NT2/D1 (cell line): Measurements from ENCODE around the gene TMEM187.

Source experiments
- DNase-seq: peaks from one replicate; pipeline ENCODE4 v3.0.0-alpha.2; 2011; ENCODE audit warnings: low read depth, low spot score
- H3K27me3 ChIP-seq: 2 replicates; pipeline ENCODE4 v1.6.0; 2011; ENCODE audit warnings: mild to moderate bottlenecking; ENCODE audit not compliant: insufficient read length, insufficient read depth
- H3K36me3 ChIP-seq: 2 replicates; pipeline ENCODE4 v1.6.1; 2011; ENCODE audit warnings: mild to moderate bottlenecking, low read length, mixed read lengths; ENCODE audit not compliant: insufficient read depth, insufficient read length
- H3K4me1 ChIP-seq: 2 replicates; pipeline ENCODE4 v1.5.1; 2011; ENCODE audit not compliant: insufficient read depth, insufficient read length
- H3K4me3 ChIP-seq: 2 replicates; pipeline ENCODE4 v1.5.1; 2011; ENCODE audit warnings: low read depth; ENCODE audit not compliant: insufficient read length
- H3K9ac ChIP-seq: 2 replicates; pipeline ENCODE4 v1.6.0; 2011; ENCODE audit warnings: low read depth; ENCODE audit not compliant: insufficient read length
- H3K9me3 ChIP-seq: 2 replicates; pipeline ENCODE4 v1.5.1; 2011; ENCODE audit warnings: mild to moderate bottlenecking, low read length; ENCODE audit not compliant: insufficient read depth
- SUZ12 ChIP-seq: IDR thresholded peaks from 2 replicates; pipeline ENCODE4 v1.6.1; 2011; ENCODE audit not compliant: insufficient read length, insufficient read depth; ENCODE audit errors: extremely low read depth
- YY1 ChIP-seq: IDR thresholded peaks from 2 replicates; pipeline ENCODE4 v1.6.1; 2011; ENCODE audit not compliant: insufficient read length, insufficient read depth
- ZNF274 ChIP-seq: IDR thresholded peaks from 2 replicates; pipeline ENCODE4 v1.6.1; 2011; ENCODE audit warnings: mild to moderate bottlenecking, low read depth, low read length

Gene TMEM187

DNA sequence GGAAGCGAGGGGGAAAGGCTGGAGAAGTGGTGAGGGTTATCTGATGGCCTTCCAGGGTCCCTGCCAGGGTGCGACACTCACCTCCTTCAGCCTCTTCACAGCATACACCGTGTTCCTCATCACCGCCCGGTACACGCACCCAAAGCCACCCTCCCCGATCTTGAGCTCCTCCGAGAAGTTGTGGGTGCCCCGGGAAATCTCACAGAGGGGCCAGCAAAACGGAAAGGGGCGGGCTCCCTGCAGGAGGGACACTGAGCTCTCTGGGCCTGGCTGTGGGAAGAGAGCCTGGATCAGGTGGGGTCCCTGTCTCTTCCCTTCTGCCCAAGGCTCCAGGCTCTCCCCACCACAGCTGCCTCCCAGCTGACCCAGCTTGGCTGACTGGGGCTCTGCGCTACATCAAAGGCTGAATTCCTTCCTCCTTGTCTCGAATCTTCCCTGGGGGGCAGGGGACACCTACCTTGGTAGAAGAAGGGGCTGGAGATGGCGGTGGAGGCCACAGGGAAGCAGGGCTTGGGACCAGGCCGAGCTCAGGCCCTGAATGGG is 46.0 kb downstream of the TMEM187 start:
- Histone ChIP-seq H3K36me3 (peaks cover 28% of the 10 kb centered on the region), H3K4me3 (peak overlapping the region; percentile 57), H3K9me3 (no peaks in the 10 kb centered on the region), H3K27me3 (no peaks in the 10 kb centered on the region), H3K9ac (peak overlapping the region; percentile 83), H3K4me1 (peaks cover 8% of the 10 kb centered on the region)
- DNase-seq = no peak
- no peak for TF ChIP-seq ZNF274
- TF ChIP-seq YY1 = no peak
- no peak for TF ChIP-seq SUZ12

DNA sequence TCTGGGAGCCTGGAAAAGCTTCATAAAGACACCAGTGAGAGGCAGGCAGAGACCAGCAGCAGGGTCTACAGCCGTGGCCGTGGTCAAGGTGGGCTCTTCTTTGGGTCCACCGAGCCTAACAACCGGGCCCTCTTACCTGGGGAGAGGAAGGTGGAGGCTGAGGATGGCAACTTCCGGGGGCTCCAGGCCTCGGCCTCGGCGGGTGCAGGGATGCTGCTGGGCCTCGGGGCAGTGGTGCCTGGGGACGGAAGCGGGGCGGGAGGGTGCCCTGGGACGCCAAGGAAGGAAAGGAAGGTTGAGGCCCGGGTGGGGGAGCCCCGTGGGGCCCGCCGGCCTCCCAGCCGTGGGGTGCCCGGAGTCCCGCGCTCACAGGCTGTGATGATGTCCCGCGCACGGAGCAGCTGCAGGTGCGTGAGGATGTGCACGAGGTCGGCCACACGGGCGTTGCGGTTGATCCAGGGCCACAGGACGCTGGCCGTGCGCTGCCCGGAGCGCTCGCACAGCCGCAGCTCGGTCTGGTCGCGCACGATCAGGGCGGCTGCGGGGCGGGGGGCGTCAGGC is 46.6 kb downstream of the TMEM187 start:
- H3K9me3 ChIP-seq = no peaks in the 10 kb centered on the region
- peak overlapping the region; percentile 57 for H3K4me3 ChIP-seq
- no peaks in the 10 kb centered on the region for H3K27me3 ChIP-seq
- TF ChIP-seq YY1 (no peak), SUZ12 (no peak), ZNF274 (no peak)
- DNase-seq = no peak
- peak overlapping the region; percentile 83 for H3K9ac ChIP-seq
- peaks cover 8% of the 10 kb centered on the region for H3K4me1 ChIP-seq
- peaks cover 26% of the 10 kb centered on the region for H3K36me3 ChIP-seq

DNA sequence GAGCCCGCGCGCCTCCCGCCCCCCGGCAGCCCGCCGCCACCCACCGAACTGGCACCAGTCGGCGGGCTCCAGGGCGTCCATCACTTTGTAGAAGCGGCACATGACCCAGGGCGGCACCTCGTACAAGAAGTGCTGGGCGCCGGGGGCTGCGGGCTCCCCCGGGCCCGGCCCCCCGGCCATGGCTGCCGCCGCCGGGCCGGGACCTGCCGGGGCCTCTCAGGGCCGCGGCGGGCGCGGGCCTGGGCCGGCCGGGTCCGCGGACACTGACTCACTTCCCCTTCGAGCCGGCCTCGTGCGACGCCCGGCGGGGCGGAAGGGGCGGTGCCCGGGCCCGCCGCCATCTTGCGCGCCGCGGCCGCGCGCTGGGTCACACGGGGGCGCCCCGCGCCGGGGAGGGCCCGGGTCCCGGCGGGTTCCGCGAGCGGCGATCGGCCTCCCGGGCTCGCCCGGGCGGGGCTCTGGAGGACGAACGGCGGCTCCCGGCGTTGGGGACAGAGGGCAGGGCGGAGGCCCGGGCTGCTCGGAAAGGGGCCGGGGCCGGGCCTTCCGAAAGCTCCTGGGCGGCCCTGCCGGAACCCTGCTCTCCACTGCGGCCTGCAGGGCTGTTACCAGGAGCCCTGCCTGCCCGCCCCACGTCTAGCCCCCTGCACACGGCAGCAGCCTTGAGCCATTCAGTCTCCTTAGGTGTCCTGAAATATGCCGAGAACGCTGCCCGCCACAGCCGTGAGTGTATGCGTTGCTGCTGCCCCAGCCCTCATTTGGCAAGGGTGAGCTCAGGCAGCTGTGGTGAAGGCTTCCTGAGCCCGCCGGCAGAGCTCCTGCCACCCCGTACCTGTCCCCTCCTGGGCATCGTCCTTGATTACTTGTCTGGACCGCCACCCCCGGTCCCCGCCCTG is 47.3 kb downstream of the TMEM187 start, which contains the start of gene IRAK1:
IRAK1 (minus strand) TSS at position 270 of the 896 bp plus-strand sequence; CDS start at position 180, 90 bp downstream.
- H3K36me3 ChIP-seq = peaks cover 26% of the 10 kb centered on the region
- no peak for DNase-seq
- peak within 1 kb of the TSS; percentile 83 for H3K9ac ChIP-seq
- H3K27me3 ChIP-seq = no peaks in the 10 kb centered on the region
- peak within 1 kb of the TSS; percentile 57 for H3K4me3 ChIP-seq
- peaks cover 8% of the 10 kb centered on the region for H3K4me1 ChIP-seq
- no peaks in the 10 kb centered on the region for H3K9me3 ChIP-seq
- TF ChIP-seq SUZ12 (no peak), YY1 (peak; percentile 27), ZNF274 (no peak)

DNA sequence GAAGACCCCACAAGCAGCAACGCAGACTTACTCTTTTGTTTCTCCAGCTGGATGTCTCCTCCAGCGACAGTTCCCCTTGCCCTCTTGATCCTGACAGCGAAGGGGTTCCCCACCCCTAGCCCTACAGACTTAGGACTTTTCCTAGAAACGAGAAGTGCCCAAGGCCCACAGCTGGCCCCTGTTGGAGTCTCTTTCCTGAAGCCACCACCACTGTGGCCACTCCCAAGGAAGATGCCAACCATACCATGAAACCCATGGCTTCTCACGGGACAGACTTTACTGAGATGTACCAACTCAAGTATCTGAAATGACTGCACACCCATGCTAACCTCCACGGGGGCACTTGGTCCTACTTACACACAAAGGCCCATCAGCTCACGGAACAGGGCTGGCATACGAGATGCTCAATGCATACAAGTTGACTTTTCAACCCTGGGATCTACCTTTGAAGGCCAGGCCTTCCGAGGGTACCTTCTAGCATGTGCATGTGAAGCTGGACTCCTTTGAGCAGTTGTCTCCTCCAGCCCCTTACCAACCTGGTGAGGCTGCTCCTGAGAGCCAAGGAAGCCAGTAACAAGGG is 48.1 kb downstream of the TMEM187 start:
- Histone ChIP-seq H3K27me3 (no peaks in the 10 kb centered on the region), H3K9ac (peak overlapping the region; percentile 77), H3K4me1 (peaks cover 8% of the 10 kb centered on the region), H3K9me3 (no peaks in the 10 kb centered on the region), H3K36me3 (peaks cover 25% of the 10 kb centered on the region), H3K4me3 (peak overlapping the region; percentile 40)
- TF ChIP-seq ZNF274 (no peak), SUZ12 (no peak), YY1 (no peak)
- no peak for DNase-seq

DNA sequence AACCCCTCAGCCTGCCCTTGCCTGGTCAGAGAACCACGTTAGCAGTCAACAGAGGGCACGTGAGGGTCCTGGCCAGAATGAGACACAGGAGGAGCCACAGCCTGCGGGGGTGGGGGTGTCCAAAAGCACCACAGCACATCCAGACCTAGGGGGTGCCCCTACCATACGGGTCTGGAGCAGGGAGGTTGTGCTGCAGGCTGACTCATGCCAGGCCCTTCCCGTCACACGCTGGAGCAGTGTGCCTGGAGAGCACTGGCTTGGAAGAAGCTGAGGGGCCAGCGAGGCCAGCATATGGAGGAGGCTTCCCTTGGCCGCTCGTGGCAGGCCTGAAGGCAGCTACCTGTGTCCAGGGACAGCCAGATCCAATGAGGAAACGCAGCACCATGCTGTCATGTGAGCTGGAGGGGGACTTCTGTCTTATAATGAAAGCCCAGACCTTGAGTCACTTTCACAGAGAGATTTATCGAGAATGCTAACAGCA is 48.6 kb downstream of the TMEM187 start:
- no peaks in the 10 kb centered on the region for H3K27me3 ChIP-seq
- DNase-seq = no peak
- TF ChIP-seq ZNF274 (no peak), YY1 (no peak)
- H3K9ac ChIP-seq = no peak overlapping the region
- H3K4me3 ChIP-seq = no peak overlapping the region
- H3K36me3 ChIP-seq = peaks cover 20% of the 10 kb centered on the region
- peaks cover 5% of the 10 kb centered on the region for H3K4me1 ChIP-seq
- no peaks in the 10 kb centered on the region for H3K9me3 ChIP-seq

DNA sequence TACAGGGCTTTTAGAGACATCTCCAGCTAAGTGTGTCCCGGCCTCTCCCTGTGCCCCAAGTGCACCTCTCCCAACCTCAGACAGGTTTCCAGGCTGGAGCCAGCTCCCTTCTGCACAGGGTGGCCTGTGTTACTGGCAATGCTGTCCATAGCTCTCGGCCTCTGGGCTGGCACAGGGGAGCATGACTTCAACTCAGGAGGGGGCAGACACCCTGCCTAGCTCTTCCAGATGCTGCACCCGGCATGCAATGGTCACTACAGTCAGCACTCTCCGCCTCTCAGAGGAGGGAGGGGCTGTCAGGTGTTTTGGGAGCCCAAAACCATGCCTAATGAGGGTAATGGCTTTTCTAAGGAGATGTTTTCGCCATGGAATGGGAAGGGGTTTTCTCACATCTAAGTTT is 49.6 kb downstream of the TMEM187 start:
- Histone ChIP-seq H3K9me3 (no peaks in the 10 kb centered on the region), H3K27me3 (no peaks in the 10 kb centered on the region), H3K9ac (no peak overlapping the region), H3K4me1 (peaks cover 5% of the 10 kb centered on the region), H3K36me3 (peaks cover 13% of the 10 kb centered on the region), H3K4me3 (no peak overlapping the region)
- TF ChIP-seq ZNF274 (no peak), SUZ12 (no peak), YY1 (no peak)
- DNase-seq = no peak
